ENCODE measurements around the gene CRTC3. TPM values are rescaled to one million over a fixed set of nuclear protein-coding genes. Genes with fewer than 3 reads are reported as not detected.
"Not testable (repeated sequence)": the region's sequence is repeated elsewhere in the genome, so short reads cannot be mapped to it uniquely, and the experiment has no call there.

The CRTC3 gene, protein sequence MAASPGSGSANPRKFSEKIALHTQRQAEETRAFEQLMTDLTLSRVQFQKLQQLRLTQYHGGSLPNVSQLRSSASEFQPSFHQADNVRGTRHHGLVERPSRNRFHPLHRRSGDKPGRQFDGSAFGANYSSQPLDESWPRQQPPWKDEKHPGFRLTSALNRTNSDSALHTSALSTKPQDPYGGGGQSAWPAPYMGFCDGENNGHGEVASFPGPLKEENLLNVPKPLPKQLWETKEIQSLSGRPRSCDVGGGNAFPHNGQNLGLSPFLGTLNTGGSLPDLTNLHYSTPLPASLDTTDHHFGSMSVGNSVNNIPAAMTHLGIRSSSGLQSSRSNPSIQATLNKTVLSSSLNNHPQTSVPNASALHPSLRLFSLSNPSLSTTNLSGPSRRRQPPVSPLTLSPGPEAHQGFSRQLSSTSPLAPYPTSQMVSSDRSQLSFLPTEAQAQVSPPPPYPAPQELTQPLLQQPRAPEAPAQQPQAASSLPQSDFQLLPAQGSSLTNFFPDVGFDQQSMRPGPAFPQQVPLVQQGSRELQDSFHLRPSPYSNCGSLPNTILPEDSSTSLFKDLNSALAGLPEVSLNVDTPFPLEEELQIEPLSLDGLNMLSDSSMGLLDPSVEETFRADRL
- polyA plus RNA-seq (2013, experiment 1 of 2; ENCODE audit: insufficient read length) = 25.4 TPM
- polyA plus RNA-seq (2013, experiment 2 of 2; ENCODE audit: insufficient read length) = 31.6 TPM

DNA sequence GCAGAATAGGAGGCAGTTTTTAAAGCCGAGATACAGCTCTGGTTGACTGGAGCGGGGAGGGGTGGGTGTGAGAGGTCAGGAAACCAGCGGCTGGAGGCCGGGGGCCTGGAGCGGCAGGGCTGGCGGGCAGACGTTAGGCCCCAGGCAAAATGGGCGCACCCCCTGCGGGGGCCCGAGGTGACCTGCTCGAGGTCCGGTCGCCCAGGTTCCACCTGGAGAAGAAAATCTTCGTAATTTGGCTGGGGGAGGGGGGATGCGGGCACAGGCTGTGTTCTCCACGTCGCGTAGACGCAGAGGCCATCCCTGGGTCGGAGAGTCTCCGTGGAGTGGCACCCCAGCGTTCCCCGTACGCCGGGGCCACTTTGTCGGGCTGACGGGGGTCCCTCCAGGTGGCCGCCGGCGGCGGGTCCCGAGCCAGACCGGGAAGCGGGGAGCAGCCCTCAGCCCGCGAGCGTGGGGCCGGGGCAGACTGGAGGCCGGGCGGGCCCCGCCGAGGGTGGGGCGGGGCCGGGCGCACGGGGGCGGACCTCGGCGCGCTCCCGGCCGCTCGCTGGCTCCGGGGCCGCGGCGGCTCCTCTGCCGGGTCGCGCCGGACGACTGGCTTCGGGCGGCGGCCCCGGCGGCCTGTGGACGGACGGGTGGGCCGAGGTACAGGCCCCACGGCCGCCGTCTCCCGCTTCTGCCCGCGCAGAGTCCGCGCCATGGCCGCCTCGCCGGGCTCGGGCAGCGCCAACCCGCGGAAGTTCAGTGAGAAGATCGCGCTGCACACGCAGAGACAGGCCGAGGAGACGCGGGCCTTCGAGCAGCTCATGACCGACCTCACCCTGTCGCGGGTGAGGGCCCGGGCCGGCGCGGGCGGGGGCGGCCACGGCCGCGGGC lies at the start of gene CRTC3:
CRTC3 (plus strand) TSS at position 553 of the 879 bp plus-strand sequence; CDS start at position 702, 149 bp downstream.
- DNase-seq = peak; percentile 65

DNA sequence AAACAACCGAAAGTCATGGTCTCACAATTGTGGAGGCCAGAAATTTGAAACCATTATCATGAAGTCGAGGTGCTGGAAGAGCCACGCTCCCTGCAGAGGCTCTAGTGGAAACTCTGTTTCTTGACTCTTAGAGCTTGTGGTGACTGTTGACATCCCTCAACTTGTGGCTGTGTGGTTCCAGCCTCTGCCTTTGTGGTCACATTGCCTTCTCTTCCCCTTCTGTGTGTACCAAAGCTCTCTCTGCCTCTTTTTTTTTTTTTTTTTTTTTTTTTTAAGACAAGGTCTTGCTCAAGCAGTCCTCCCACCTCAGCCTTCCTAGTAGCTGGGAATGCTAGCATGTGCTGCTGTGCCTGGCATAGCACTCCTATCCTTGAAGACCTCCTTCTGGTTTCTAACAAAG lies 48.7 kb upstream of the CRTC3 start:
- no peak for DNase-seq

DNA sequence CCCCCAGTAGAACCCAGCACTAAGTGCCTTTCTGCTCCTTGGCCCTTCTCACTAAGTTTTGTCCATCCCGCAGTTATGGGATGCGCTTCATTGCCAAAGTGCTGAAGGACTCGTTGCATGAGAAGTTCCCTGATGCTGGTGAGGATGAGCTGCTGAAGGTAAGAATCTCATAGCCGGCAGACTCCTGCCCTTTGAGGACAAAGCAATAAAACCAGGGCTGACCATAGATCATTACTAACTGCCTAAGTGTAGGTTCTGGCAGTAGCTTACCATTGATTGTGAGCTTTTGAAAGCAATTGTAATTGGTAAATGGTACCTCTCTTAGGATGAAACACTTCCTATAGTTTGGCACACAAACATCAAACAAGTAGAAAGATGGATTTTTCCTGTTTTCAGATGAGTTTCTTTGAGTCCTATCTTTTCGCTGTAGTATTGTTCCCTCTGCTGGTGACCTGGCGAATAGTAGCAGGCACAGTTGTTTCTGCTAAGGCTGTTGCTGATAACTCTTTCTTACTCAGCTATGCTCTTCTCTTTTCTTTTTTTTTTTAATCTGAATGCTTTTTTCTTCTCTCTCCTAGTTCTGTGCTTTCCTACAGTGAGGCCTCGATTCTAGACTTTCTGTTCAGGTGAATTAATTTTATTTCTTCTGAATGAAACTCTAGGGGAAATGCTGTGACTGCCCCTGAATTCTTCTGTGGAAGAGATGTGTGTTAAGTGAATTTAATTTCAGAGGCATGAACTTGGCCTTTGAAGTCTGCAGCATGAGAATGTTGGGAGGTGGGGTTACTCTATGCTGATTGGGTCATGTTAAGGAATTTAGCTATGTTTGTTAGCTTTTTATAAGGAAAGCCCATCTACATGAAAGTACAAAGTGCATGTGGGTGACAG lies 47.4 kb upstream of the CRTC3 start:
- DNase-seq = peak; percentile 54

DNA sequence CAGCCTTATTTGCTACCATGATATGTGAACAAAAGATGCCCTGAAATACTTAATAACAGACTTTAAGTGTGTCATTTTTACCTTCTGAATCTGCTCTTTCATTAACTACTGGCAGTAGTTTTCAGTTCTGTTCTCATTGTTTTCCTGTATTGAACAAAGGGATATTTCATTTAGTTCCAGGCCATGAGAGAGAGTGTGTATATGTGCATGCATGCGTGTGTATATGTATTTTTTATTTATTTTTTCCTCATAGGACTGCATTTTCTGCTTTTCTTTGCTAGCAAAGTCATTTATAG lies 46.8 kb upstream of the CRTC3 start:
- DNase-seq = no peak

DNA sequence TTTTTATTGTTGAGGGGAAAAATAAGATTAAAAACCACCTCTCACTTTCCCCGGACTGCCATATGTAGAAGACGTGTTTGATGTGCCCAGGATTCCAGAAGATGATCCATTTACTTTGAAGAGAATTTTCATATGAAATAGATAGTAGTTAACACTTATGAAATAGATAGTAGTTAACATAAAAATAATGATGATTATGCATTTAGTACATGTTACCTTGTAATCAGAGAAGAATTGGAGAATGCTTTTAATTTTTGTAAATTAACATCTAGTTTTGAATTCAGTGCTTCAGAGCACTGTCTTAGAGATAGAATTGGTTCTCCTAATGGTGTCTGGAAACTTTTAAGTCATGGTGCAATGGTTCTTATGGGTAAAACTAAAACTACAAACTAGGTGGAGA lies 46.1 kb upstream of the CRTC3 start:
- no peak for DNase-seq

DNA sequence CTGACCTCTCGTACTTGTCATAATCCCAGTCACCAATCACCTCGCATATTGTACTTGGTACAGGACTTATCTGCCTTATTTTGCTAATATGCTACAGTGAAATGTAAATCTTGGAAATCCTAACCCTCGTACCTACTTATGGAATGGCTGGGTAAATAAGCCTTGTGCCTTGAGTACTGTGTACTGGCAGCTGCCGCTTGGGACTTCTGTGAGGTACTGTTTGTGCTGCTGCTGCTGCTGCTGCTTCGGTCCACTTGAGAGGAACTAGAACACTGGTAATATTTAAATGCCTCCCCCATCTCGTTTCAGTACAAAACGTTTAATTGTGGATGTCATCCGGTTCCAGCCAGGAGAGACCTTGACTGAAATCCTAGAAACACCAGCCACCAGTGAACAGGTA lies 42.5 kb upstream of the CRTC3 start:
- no peak for DNase-seq

DNA sequence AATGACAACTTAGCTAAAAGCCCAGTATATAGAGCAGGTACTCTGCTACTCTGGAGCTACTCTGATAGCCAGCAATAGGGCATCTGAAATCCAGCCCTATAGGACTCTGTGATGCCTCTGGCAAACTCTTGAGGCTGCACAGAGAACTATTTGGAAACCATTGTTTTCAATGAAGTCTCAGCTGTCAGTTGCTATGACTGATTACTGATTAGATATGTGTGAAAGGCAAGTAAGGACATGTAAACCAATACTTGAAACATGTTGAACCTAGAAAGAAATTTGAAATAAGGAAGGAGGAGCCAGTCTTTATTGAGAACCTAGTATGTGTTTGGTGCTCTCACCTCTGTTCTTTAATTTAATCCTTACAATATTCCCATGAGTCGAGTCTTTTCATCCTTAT lies 40.2 kb upstream of the CRTC3 start:
- no peak for DNase-seq

DNA sequence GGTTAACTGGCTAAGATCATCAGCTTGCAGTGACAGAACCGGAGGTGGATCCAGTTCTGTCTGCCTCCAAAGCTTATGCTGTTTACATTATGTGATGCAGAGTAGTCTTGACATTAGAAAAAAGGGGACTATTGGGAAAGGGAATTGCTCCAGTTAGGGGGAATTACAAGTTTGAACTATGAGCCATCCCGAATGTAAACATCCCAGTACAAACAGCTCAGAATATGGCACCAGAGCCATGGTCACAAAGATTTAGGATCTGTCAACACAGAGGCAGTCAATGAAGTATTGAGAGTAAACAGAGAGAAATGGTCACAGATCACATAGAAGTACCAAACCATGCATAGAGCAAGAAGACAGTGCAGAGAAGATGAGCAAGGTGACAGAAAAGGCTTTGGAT lies 39.8 kb upstream of the CRTC3 start:
- DNase-seq = no peak

DNA sequence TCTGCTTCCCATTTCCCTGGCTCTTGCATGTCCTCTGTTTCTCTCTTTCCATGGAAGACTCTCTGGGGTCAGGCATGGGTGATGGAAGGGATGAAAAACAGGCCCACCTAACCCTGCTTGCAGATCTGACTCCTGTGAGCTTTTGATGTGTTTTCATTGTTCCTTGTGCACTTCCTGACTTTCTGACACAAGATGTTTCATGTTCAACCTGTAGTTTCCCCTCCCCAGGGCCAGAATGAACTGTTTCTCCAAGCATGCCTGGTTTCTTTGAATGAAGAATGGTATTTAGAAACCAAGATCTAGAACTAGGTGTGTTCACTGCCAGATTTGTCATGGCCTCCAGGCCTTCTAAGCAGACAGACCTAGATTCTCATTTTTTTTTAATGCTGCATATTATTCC lies 36.1 kb upstream of the CRTC3 start:
- no peak for DNase-seq

DNA sequence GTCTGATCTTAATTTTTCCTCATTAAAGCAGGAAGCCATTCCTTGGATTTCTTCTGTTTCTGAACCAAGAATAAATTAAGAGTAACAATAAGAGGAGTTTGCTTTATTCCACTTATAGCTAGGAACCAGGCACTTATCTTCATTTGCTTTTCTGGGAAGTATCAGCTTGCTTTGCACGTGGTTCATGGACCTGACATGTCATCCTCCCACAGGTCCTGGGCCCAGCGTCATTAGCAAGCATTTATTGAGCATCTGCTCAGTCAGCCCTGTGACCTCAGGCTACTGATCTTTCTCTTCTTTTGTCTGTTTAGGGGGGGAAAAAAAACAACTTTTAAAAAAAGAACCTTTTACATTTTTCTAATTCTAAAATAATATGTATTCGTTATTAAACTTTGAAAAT lies 34.7 kb upstream of the CRTC3 start:
- no peak for DNase-seq

DNA sequence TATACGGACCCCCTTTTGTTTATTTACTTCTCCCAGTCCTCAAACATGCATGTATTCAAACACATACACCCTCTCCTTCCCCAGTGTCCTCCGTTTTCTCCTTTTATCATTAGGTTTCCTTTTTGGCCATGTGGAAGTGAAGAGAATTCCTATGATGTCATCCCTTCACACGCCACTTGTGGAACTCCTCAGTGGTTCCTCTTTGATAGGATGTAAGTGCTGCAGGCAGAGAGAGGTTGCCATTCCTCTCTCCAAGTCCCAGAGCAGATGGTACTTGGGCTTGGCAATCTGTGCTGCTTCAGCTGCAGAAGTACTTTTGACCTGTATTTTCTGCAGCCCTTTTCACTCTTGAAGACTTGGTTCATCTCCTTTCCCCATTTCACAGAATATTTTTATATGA lies 32.9 kb upstream of the CRTC3 start:
- DNase-seq = peak; percentile 5

DNA sequence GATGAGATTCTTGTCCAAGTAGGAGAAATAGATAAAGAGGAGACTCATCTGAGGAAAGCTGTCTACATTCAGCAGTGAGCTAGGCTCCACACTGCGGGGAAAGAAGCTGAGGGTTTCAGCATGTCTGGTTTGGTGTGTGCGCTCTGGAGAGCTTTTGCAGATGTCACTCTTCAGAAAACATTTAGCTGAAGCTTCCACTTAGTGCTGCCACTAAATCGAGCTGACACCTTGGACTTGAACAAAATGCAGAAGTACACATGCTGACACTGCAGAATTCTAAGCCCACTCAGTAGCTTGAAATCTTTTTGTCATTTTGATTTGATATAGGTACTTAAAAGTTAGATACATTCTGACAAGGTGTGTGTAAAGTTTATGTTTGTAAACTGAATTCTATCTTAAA lies 32.3 kb upstream of the CRTC3 start:
- no peak for DNase-seq

DNA sequence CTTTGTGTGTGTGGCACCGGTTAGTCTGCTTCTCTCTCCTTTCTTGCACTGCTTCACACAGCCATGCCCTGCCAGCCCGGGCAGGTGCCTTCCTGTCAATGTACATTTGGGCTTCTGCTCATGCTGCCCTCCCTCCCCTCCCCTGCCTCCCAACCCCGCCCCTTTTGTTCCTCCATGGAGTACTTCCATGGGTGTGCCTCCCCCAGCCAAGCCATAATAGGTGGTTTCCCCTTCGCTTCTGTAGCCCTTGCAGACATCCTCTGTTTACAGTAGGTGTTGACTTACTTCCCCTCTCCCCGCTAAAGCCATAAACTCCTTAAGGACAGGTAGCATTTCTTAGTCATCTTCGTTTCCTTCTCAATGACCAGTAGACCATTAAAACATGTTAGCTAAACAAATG lies 31.8 kb upstream of the CRTC3 start:
- DNase-seq = no peak

DNA sequence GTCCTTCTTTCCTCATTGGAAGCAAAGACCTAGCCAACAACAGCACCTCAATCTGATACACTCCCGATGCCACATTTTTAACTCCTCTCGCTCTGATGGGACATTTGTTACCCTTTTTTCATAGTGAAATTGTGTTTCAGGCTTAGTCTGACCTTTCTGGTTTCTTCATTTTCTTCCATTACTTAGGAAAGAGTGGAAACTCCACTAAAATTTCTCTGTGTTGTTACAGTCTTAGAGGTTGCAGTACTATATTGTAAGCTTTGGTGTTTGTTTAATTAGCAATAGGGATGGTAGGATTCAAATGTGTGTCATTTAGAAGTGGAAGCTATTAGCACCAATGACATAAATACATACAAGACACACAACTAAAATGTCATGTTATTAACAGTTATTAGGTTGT lies 29.6 kb upstream of the CRTC3 start:
- DNase-seq = no peak

DNA sequence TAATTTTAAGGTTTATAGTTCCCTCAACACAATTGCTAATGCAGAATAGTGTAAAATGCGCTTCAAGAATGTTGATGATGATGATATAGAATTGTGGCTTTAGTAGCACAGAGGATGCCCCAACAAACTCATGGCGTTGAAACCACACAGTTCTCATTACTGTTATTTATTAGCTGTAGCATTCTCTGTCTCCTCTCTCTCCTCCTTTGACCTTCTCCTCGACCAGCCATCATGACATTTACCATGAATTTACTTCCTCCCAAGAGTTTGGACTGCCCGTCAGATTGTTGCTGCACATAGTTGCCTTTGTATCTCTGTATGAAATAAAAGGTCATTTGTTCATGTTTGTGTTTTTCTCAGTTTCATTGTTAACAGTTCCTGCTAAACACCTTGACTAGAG lies 27.8 kb upstream of the CRTC3 start:
- no peak for DNase-seq

DNA sequence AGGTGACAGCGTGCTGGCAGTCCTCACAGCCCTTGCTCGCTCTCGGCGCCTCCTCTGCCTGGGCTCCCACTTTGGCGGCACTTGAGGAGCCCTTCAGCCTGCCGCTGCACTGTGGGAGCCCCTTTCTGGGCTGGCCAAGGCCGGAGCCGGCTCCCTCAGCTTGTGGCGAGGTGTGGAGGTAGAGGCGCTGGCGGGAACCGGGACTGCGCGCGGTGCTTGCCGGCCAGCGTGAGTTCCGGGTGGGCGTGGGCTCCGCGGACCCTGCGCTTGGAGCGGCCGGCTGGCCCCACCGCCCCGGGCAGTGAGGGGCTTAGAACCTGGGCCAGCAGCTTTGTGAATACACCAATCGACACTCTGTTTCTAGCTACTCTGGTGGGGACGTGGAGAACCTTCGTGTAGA lies 18.9 kb upstream of the CRTC3 start:
- DNase-seq = not testable (repeated sequence)

DNA sequence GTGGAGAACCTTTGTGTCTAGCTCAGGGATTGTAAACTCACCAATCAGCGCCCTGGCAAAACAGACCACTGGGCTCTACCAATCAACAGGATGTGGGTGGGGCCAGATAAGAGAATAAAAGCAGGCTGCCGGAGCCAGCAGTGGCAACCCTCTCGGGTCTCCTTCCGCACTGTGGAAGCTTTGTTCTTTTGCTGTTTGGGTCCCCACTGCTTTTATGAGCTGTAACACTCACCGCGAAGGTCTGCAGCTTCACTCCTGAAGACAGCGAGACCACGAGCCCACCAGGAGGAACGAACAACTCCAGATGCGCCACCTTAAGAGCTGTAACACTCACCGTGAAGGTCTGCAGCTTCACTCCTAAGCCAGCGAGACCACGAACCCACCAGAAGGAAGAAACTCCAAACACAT lies 18.5 kb upstream of the CRTC3 start:
- not testable (repeated sequence) for DNase-seq

DNA sequence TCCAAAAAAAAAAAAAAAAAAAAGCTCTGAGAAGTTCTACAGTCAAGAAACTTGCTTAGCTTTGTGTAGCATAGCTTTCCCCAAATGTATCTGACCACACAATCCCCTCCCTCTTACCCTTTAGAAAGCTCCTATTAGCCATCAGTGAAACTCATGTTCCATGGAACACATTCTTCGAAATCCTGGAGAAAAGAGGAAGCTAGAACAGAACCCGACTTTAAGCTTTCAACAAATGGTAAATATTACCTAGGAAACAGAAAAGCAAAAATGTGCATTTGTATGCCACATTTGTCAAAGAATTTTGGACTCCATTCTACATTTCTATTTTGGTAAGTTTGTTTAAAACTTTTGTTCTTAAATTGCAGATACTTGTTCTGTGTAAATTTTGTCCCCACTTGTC lies 17.4 kb upstream of the CRTC3 start:
- DNase-seq = peak; percentile 8

DNA sequence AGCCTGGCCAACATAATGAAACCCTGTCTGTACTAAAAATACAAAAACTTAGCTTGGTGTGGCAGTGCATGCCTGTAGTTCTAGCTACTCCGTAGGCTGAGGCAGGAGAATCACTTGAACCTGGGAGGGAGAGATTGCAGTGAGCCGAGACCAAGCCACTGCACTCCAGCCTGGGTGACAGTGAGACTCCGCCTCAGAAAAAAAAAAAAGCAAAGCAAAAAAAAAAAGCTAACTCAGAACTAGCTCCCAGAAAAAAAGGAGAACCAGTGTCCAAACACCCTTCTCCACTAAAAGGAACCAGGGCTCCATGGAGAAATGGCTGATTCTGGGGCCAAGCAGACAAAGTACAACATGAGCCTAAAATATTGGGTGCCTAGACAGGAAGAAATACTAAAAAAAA lies 16.7 kb upstream of the CRTC3 start:
- no peak for DNase-seq

DNA sequence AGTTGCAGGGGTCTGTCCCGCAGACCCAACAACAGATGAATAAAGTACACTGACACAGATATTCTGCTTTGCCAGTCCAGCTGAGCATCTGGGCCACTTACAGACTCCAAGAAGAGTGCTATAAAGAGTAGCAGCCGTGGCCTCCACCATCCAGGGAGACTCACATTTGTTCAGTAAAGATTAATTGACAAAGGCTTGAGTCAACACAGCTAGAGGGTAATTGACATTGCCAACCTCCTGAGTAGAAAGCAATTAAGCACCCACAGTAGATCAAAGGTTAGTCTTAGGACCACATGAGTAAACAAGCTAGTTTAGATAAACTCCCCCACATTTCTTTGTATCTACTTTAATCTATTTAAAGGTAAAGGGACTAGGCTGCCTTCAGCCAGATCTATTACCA lies 16.3 kb upstream of the CRTC3 start:
- no peak for DNase-seq

DNA sequence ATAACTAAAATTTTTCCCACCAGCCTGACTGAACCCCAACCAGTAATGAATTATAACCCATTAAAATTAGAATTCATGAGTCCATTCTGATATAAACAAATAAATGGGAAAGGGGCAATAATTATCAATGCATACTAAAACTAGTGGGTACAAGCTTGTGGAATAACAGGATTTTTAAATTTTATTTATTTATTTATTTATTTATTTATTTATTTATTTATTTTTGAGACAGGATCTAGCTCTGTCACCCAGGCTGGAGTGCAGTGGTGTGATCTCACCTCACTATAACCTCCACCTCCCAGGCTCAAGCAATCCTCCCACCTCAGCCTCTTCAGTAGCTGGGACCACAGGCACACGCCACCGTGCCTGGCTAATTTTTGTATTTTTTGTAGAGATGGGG lies 15.8 kb upstream of the CRTC3 start:
- DNase-seq = not testable (repeated sequence)

DNA sequence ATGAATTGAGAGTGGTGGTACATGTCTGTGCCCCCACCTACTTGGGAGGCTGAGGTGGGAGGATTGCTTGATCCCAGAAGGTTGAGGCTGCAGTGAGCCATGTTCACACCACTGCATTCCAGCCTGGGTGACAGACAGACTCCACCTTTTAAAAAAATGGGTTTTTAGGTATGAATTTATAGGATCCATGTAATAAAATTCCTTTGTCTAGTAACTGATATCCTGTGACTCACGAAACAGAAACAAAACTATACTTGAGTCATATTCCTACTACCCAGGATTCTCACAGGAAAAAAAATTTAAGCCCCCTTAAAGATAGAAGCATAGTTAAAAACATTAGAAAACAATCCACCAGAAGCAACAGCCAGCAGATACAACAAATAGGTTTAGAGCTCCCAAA lies 10.0 kb upstream of the CRTC3 start:
- peak; percentile 86 for DNase-seq
